GM23338 (cell line): ENCODE results near the gene TNFSF13.

Source experiments
- CREB1 ChIP-seq: fragments of 250-450 bp; sonication (Bioruptor Pico); IDR thresholded peaks from 2 replicates; pipeline ENCODE4 v1.5.0; 2020; ENCODE audit warnings: low read depth, mild to moderate bottlenecking, moderate library complexity
- EZH2 ChIP-seq: fragments of 200-600 bp; sonication (generic); IDR thresholded peaks from one replicate; pipeline ENCODE4 v1.8.0; 2017; ENCODE audit warnings: antibody characterized with exemption, mild to moderate bottlenecking, low read depth; ENCODE audit not compliant: unreplicated experiment
- EZH2phosphoT487 ChIP-seq: fragments of 200-600 bp; sonication (generic); IDR thresholded peaks from one replicate; pipeline ENCODE4 v1.8.1; 2018; ENCODE audit warnings: antibody characterized with exemption; ENCODE audit not compliant: unreplicated experiment
- JUNB ChIP-seq: IDR thresholded peaks from one replicate; pipeline ENCODE4 v1.6.1; 2016; ENCODE audit warnings: antibody characterized with exemption; ENCODE audit not compliant: unreplicated experiment
- NANOG ChIP-seq: IDR thresholded peaks from 2 replicates; pipeline ENCODE4 v1.6.1; 2016; ENCODE audit warnings: antibody characterized with exemption, borderline replicate concordance
- POLR2AphosphoS5 ChIP-seq: IDR thresholded peaks from 2 replicates; pipeline ENCODE4 v1.6.1; 2016; ENCODE audit warnings: antibody characterized with exemption, low read depth
- STAT1 ChIP-seq: IDR thresholded peaks from one replicate; pipeline ENCODE4 v1.6.1; 2016; ENCODE audit warnings: antibody characterized with exemption; ENCODE audit not compliant: unreplicated experiment
- ZNF114 ChIP-seq: fragments of 250-450 bp; sonication (Bioruptor Pico); IDR thresholded peaks from 2 replicates; pipeline ENCODE4 v1.5.0; 2020; ENCODE audit warnings: mild to moderate bottlenecking, moderate library complexity
- ZNF331 ChIP-seq: fragments of 250-450 bp; sonication (Bioruptor Pico); IDR thresholded peaks from 2 replicates; pipeline ENCODE4 v1.5.0; 2020; ENCODE audit warnings: low read depth, mild to moderate bottlenecking, moderate library complexity
- TF ChIP-seq, protein P1 (sequence below), 2 experiments: fragments of 200-600 bp in 1 of 2; sonication (generic) in 1 of 2; conservative IDR thresholded peaks; 2 replicates each; pipeline versions ENCODE4 v1.5.1 to v1.6.1; 2016 to 2017; ENCODE audit warnings: antibody characterized with exemption in 2 of 2, low read depth in 2 of 2, mild to moderate bottlenecking in 2 of 2, moderate library complexity in 1 of 2
- TF ChIP-seq, protein P2 (sequence below): IDR thresholded peaks from one replicate; pipeline ENCODE4 v1.6.1; 2018; ENCODE audit warnings: antibody characterized with exemption; ENCODE audit not compliant: unreplicated experiment
- TF ChIP-seq, protein P3 (sequence below): fragments of 250-450 bp; sonication (Bioruptor Pico); IDR thresholded peaks from 2 replicates; pipeline ENCODE4 v1.5.0; 2020; ENCODE audit warnings: mild to moderate bottlenecking, moderate library complexity

DNA sequence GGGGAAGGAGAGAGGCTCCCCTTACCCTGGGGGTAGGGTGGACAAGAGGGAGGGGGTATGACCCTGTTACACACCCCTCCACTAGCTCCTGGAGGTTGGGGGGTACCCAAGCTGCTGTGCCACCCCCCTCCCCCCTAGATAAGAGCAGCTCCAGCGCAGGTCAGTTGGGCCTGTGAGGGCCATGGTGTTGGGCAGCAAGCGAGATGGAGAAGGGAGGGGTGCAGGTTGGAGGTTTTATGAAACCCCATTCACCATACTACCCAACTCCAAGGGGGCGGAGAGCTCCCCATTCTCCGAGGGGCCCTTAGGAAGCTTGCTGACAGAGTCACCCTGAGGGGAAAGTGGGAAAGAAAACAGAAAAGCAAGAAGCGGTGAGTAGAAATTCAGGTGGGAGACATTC lies 33.0 kb downstream of the TNFSF13 start:
- TF ChIP-seq, protein P1, sequence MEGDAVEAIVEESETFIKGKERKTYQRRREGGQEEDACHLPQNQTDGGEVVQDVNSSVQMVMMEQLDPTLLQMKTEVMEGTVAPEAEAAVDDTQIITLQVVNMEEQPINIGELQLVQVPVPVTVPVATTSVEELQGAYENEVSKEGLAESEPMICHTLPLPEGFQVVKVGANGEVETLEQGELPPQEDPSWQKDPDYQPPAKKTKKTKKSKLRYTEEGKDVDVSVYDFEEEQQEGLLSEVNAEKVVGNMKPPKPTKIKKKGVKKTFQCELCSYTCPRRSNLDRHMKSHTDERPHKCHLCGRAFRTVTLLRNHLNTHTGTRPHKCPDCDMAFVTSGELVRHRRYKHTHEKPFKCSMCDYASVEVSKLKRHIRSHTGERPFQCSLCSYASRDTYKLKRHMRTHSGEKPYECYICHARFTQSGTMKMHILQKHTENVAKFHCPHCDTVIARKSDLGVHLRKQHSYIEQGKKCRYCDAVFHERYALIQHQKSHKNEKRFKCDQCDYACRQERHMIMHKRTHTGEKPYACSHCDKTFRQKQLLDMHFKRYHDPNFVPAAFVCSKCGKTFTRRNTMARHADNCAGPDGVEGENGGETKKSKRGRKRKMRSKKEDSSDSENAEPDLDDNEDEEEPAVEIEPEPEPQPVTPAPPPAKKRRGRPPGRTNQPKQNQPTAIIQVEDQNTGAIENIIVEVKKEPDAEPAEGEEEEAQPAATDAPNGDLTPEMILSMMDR (conservative IDR thresholded peaks at IDR 0.05; ENCODE audit: low read depth in 2 of 2), result no peak
- TF ChIP-seq, protein P2, sequence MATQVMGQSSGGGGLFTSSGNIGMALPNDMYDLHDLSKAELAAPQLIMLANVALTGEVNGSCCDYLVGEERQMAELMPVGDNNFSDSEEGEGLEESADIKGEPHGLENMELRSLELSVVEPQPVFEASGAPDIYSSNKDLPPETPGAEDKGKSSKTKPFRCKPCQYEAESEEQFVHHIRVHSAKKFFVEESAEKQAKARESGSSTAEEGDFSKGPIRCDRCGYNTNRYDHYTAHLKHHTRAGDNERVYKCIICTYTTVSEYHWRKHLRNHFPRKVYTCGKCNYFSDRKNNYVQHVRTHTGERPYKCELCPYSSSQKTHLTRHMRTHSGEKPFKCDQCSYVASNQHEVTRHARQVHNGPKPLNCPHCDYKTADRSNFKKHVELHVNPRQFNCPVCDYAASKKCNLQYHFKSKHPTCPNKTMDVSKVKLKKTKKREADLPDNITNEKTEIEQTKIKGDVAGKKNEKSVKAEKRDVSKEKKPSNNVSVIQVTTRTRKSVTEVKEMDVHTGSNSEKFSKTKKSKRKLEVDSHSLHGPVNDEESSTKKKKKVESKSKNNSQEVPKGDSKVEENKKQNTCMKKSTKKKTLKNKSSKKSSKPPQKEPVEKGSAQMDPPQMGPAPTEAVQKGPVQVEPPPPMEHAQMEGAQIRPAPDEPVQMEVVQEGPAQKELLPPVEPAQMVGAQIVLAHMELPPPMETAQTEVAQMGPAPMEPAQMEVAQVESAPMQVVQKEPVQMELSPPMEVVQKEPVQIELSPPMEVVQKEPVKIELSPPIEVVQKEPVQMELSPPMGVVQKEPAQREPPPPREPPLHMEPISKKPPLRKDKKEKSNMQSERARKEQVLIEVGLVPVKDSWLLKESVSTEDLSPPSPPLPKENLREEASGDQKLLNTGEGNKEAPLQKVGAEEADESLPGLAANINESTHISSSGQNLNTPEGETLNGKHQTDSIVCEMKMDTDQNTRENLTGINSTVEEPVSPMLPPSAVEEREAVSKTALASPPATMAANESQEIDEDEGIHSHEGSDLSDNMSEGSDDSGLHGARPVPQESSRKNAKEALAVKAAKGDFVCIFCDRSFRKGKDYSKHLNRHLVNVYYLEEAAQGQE, result no peak
- no peak for TF ChIP-seq POLR2AphosphoS5
- TF ChIP-seq EZH2, result no peak
- no peak for TF ChIP-seq CREB1
- no peak for TF ChIP-seq ZNF114 (CRISPR knock-in tag)
- TF ChIP-seq ZNF331 (CRISPR knock-in tag), result no peak
- TF ChIP-seq EZH2phosphoT487, result no peak
- TF ChIP-seq JUNB, result no peak
- TF ChIP-seq STAT1, result no peak
- TF ChIP-seq, protein P3, sequence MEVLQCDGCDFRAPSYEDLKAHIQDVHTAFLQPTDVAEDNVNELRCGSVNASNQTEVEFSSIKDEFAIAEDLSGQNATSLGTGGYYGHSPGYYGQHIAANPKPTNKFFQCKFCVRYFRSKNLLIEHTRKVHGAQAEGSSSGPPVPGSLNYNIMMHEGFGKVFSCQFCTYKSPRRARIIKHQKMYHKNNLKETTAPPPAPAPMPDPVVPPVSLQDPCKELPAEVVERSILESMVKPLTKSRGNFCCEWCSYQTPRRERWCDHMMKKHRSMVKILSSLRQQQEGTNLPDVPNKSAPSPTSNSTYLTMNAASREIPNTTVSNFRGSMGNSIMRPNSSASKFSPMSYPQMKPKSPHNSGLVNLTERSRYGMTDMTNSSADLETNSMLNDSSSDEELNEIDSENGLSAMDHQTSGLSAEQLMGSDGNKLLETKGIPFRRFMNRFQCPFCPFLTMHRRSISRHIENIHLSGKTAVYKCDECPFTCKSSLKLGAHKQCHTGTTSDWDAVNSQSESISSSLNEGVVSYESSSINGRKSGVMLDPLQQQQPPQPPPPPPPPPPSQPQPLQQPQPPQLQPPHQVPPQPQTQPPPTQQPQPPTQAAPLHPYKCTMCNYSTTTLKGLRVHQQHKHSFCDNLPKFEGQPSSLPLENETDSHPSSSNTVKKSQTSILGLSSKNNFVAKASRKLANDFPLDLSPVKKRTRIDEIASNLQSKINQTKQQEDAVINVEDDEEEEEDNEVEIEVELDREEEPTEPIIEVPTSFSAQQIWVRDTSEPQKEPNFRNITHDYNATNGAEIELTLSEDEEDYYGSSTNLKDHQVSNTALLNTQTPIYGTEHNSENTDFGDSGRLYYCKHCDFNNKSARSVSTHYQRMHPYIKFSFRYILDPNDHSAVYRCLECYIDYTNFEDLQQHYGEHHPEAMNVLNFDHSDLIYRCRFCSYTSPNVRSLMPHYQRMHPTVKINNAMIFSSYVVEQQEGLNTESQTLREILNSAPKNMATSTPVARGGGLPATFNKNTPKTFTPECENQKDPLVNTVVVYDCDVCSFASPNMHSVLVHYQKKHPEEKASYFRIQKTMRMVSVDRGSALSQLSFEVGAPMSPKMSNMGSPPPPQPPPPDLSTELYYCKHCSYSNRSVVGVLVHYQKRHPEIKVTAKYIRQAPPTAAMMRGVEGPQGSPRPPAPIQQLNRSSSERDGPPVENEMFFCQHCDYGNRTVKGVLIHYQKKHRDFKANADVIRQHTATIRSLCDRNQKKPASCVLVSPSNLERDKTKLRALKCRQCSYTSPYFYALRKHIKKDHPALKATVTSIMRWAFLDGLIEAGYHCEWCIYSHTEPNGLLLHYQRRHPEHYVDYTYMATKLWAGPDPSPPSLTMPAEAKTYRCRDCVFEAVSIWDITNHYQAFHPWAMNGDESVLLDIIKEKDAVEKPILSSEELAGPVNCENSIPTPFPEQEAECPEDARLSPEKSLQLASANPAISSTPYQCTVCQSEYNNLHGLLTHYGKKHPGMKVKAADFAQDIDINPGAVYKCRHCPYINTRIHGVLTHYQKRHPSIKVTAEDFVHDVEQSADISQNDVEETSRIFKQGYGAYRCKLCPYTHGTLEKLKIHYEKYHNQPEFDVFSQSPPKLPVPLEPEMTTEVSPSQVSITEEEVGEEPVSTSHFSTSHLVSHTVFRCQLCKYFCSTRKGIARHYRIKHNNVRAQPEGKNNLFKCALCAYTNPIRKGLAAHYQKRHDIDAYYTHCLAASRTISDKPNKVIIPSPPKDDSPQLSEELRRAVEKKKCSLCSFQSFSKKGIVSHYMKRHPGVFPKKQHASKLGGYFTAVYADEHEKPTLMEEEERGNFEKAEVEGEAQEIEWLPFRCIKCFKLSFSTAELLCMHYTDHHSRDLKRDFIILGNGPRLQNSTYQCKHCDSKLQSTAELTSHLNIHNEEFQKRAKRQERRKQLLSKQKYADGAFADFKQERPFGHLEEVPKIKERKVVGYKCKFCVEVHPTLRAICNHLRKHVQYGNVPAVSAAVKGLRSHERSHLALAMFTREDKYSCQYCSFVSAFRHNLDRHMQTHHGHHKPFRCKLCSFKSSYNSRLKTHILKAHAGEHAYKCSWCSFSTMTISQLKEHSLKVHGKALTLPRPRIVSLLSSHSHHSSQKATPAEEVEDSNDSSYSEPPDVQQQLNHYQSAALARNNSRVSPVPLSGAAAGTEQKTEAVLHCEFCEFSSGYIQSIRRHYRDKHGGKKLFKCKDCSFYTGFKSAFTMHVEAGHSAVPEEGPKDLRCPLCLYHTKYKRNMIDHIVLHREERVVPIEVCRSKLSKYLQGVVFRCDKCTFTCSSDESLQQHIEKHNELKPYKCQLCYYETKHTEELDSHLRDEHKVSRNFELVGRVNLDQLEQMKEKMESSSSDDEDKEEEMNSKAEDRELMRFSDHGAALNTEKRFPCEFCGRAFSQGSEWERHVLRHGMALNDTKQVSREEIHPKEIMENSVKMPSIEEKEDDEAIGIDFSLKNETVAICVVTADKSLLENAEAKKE, result no peak
- TF ChIP-seq NANOG, result no peak
